Epithelial cell of esophagus (primary cell): ENCODE results near the gene CMC1.

ENCODE experiments used
- DNase-seq: peaks from one replicate; pipeline ENCODE4 v3.0.0; 2010; ENCODE audit warnings: low read depth
- H3K4me3 ChIP-seq: 2 replicates; pipeline ENCODE4 v1.5.1; 2011; ENCODE audit warnings: mild to moderate bottlenecking, low read length, control low read depth
- TF ChIP-seq, protein P1 (sequence below): IDR thresholded peaks from 2 replicates; pipeline ENCODE4 v1.5.1; 2011; ENCODE audit warnings: low read depth, mild to moderate bottlenecking, low read length, control low read depth, inconsistent platforms; ENCODE audit not compliant: insufficient read depth; ENCODE audit errors: missing control alignments

The CMC1 gene

GRCh38 chr3:28315711-28316110 is 74.3 kb downstream of the CMC1 start:
- TF ChIP-seq, protein P1, sequence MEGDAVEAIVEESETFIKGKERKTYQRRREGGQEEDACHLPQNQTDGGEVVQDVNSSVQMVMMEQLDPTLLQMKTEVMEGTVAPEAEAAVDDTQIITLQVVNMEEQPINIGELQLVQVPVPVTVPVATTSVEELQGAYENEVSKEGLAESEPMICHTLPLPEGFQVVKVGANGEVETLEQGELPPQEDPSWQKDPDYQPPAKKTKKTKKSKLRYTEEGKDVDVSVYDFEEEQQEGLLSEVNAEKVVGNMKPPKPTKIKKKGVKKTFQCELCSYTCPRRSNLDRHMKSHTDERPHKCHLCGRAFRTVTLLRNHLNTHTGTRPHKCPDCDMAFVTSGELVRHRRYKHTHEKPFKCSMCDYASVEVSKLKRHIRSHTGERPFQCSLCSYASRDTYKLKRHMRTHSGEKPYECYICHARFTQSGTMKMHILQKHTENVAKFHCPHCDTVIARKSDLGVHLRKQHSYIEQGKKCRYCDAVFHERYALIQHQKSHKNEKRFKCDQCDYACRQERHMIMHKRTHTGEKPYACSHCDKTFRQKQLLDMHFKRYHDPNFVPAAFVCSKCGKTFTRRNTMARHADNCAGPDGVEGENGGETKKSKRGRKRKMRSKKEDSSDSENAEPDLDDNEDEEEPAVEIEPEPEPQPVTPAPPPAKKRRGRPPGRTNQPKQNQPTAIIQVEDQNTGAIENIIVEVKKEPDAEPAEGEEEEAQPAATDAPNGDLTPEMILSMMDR: no peak
- no peak overlapping the region for H3K4me3 ChIP-seq
- no peak for DNase-seq

- H3K4me3 ChIP-seq: no peak overlapping the region
- TF ChIP-seq, protein P1: no peak
- DNase-seq: no peak
These were observed 74.8 kb downstream of the CMC1 start for GRCh38 chr3:28316226-28316625.

GRCh38 chr3:28317438-28318022 is 76.1 kb downstream of the CMC1 start:
- DNase-seq: peak; percentile 64
- TF ChIP-seq, protein P1: peak; percentile 75
- H3K4me3 ChIP-seq: no peak overlapping the region

- no peak overlapping the region for H3K4me3 ChIP-seq
These were observed 79.6 kb downstream of the CMC1 start for GRCh38 chr3:28320981-28321380.

DNA sequence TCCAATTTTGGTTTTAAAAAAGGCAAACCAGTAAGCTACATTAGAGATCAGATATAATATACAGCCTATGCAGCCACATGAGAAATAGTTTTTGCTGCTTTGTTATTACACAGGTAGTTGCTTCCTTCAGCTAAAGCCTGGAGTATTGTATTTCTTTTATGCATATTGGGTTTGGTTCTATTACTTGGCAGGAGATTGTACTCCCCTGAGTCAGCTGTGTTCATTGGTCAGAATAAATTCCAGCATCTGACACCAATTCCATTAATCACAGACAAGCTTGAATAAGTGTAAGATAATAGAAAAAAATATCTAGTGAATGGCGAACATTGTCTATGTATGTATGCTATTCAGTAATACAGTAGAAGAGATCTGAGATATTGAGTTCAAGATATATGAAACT is 81.0 kb downstream of the CMC1 start:
- H3K4me3 ChIP-seq: no peak overlapping the region
- TF ChIP-seq, protein P1: no peak
- peak; percentile 44 for DNase-seq

More at GRCh38 chr3:28320981-28321380, 79.6 kb downstream of the CMC1 start:
- TF ChIP-seq, protein P1: no peak
- DNase-seq: no peak

DNA sequence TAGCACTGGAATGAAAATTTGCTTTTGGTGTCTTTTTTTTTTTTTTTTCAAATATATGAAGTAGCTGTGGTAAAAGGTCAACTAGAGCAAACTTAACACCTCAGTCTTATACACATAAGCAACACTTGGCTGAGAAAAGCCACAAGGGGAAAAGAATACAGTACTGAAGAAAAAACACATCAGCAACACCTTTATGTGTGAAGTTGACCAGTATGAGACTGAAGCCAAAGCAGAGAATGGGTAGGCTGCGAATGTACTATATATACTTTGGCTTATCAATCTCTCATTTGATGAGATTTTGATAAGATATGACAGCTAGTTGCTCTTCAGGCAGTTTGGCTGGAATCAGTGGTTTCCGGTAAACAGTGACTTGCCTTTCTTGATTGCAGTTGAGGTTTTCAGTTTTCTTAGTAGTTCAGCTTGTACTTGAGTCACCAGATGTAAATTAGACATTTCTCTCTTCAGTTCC is 85.1 kb downstream of the CMC1 start:
- DNase-seq: no peak
- H3K4me3 ChIP-seq: no peak overlapping the region
- TF ChIP-seq, protein P1: no peak
